SK-N-MC (cell line): Measurements from ENCODE around the gene MLLT3.
A peak's percentile ranks its signal among the peaks of the same experiment; 100 is the strongest.

Experiments used
- DNase-seq: peaks from one replicate; pipeline ENCODE4 v3.0.0-alpha.2; 2011; ENCODE audit warnings: low read depth, low spot score
- H3K27ac ChIP-seq: fragments of 200-600 bp; sonication (generic); 2 replicates; pipeline ENCODE4 v1.5.1; 2016; ENCODE audit warnings: mixed run types
- H3K36me3 ChIP-seq: fragments of 200-600 bp; sonication (generic); 2 replicates; pipeline ENCODE4 v1.6.1; 2017; ENCODE audit warnings: antibody characterized with exemption, low read length, mixed read lengths; ENCODE audit not compliant: insufficient read depth
- H3K4me3 ChIP-seq: fragments of 200-600 bp; sonication (generic); 2 replicates; pipeline ENCODE4 v1.5.1; 2016
- H3K9ac ChIP-seq: fragments of 200-600 bp; sonication (generic); 2 replicates; pipeline ENCODE4 v1.8.0; 2017; ENCODE audit warnings: mixed run types, mixed read lengths; ENCODE audit not compliant: insufficient read length
- H3K9me3 ChIP-seq: fragments of 200-600 bp; sonication (generic); 2 replicates; pipeline ENCODE4 v1.6.1; 2017; ENCODE audit warnings: low read depth, mild to moderate bottlenecking, antibody characterized with exemption, low read length, moderate library complexity, mixed read lengths
- EZH2 ChIP-seq: fragments of 200-600 bp; sonication (generic); IDR thresholded peaks from one replicate; pipeline ENCODE4 v1.6.1; 2017; ENCODE audit warnings: antibody characterized with exemption
- FOXP2 ChIP-seq: optimal IDR thresholded peaks from 2 replicates; pipeline ENCODE3; 2011; ENCODE audit warnings: mild to moderate bottlenecking, moderate library complexity; ENCODE audit not compliant: insufficient read depth; ENCODE audit errors: extremely low read length, control extremely low read depth
- POLR2AphosphoS5 ChIP-seq: IDR thresholded peaks from 2 replicates; pipeline ENCODE4 v1.6.1; 2012; ENCODE audit warnings: mild to moderate bottlenecking, low read depth, low read length, borderline replicate concordance

MLLT3 gene

GRCh38 chr9:20564650-20565049, 57.6 kb downstream of the MLLT3 start:
- H3K9me3 ChIP-seq = no peaks in the 10 kb centered on the region
- no peak for TF ChIP-seq EZH2
- no peak for TF ChIP-seq POLR2AphosphoS5
- TF ChIP-seq FOXP2 = no peak
- H3K27ac ChIP-seq = no peak overlapping the region
- H3K9ac ChIP-seq = no peak overlapping the region
- no peaks in the 10 kb centered on the region for H3K36me3 ChIP-seq
- no peak for DNase-seq
- no peak overlapping the region for H3K4me3 ChIP-seq

- TF ChIP-seq POLR2AphosphoS5 (no peak), FOXP2 (no peak), EZH2 (no peak)
- Histone ChIP-seq H3K9me3 (no peaks in the 10 kb centered on the region), H3K4me3 (no peak overlapping the region), H3K36me3 (no peaks in the 10 kb centered on the region), H3K27ac (no peak overlapping the region), H3K9ac (no peak overlapping the region)
- DNase-seq = no peak
Observed at GRCh38 chr9:20563917-20564316, 58.4 kb downstream of the MLLT3 start.

- no peak overlapping the region for H3K9ac ChIP-seq
- TF ChIP-seq POLR2AphosphoS5 = no peak
- TF ChIP-seq EZH2 = no peak
- no peak for TF ChIP-seq FOXP2
- no peak overlapping the region for H3K27ac ChIP-seq
- no peak for DNase-seq
- no peaks in the 10 kb centered on the region for H3K36me3 ChIP-seq
- H3K9me3 ChIP-seq = no peaks in the 10 kb centered on the region
- no peak overlapping the region for H3K4me3 ChIP-seq
Observed at GRCh38 chr9:20562051-20562450, 60.2 kb downstream of the MLLT3 start.

GRCh38 chr9:20561531-20561930, 60.8 kb downstream of the MLLT3 start:
- DNase-seq = no peak
- no peaks in the 10 kb centered on the region for H3K9me3 ChIP-seq

GRCh38 chr9:20559231-20559890, 62.9 kb downstream of the MLLT3 start:
- no peak for DNase-seq
- TF ChIP-seq POLR2AphosphoS5 = no peak
- TF ChIP-seq FOXP2 = no peak
- no peak for TF ChIP-seq EZH2
- H3K27ac ChIP-seq = no peak overlapping the region
- H3K9ac ChIP-seq = no peak overlapping the region
- no peak overlapping the region for H3K4me3 ChIP-seq
- no peaks in the 10 kb centered on the region for H3K36me3 ChIP-seq
- H3K9me3 ChIP-seq = no peaks in the 10 kb centered on the region

More at GRCh38 chr9:20561531-20561930, 60.8 kb downstream of the MLLT3 start:
- Histone ChIP-seq H3K9ac (no peak overlapping the region), H3K27ac (no peak overlapping the region), H3K36me3 (no peaks in the 10 kb centered on the region), H3K4me3 (no peak overlapping the region)
- no peak for TF ChIP-seq POLR2AphosphoS5
- TF ChIP-seq EZH2 = no peak
- no peak for TF ChIP-seq FOXP2

- TF ChIP-seq POLR2AphosphoS5 (no peak), EZH2 (no peak), FOXP2 (no peak)
- Histone ChIP-seq H3K36me3 (no peaks in the 10 kb centered on the region), H3K27ac (0 out of 2 replicates have a peak overlapping the region, but pooled peaks have one; percentile 49), H3K9me3 (no peaks in the 10 kb centered on the region), H3K4me3 (no peak overlapping the region), H3K9ac (no peak overlapping the region)
- DNase-seq = peak; percentile 18
Observed at GRCh38 chr9:20558566-20559016, 63.7 kb downstream of the MLLT3 start.

- Histone ChIP-seq H3K27ac (no peak overlapping the region), H3K4me3 (no peak overlapping the region), H3K9ac (no peak overlapping the region), H3K36me3 (no peaks in the 10 kb centered on the region), H3K9me3 (no peaks in the 10 kb centered on the region)
- DNase-seq = no peak
- TF ChIP-seq POLR2AphosphoS5 (no peak), EZH2 (no peak), FOXP2 (no peak)
Observed at GRCh38 chr9:20557890-20558565, 64.3 kb downstream of the MLLT3 start.

GRCh38 chr9:20557285-20557684, 65.0 kb downstream of the MLLT3 start:
- H3K27ac ChIP-seq = no peak overlapping the region
- H3K9ac ChIP-seq = no peak overlapping the region
- no peaks in the 10 kb centered on the region for H3K9me3 ChIP-seq
- TF ChIP-seq POLR2AphosphoS5 = no peak
- no peak for TF ChIP-seq EZH2
- no peak for TF ChIP-seq FOXP2
- H3K4me3 ChIP-seq = no peak overlapping the region
- no peak for DNase-seq
- H3K36me3 ChIP-seq = no peaks in the 10 kb centered on the region

GRCh38 chr9:20553558-20554149, 68.6 kb downstream of the MLLT3 start:
- Histone ChIP-seq H3K27ac (peak overlapping the region; percentile 33; the same call in 1 of the 2 replicates), H3K9ac (no peak overlapping the region), H3K4me3 (no peak overlapping the region), H3K36me3 (no peaks in the 10 kb centered on the region), H3K9me3 (no peaks in the 10 kb centered on the region)
- TF ChIP-seq FOXP2 (no peak), POLR2AphosphoS5 (no peak), EZH2 (no peak)
- no peak for DNase-seq
